Liver (tissue), 3 donors: Measurements from ENCODE around the gene HIVEP2.
A peak's percentile ranks its signal among the peaks of the same experiment; 100 is the strongest.

Experiments
- CTCF ChIP-seq: fragments of 150-350 bp; IDR thresholded peaks from 2 replicates; pipeline ENCODE4 v1.5.1; 2017; ENCODE audit warnings: improper control_type of control experiment, low read depth, low read length; ENCODE audit not compliant: missing input control
- HNF4A ChIP-seq, 2 donors: conservative IDR thresholded peaks; 2 replicates each; pipeline ENCODE4 v1.6.1; 2016; ENCODE audit warnings: antibody characterized with exemption in 2 of 2, mild to moderate bottlenecking in 2 of 2
- JUND ChIP-seq, 2 donors: IDR thresholded peaks; 2 replicates each; pipeline ENCODE4 v1.6.1; 2016; ENCODE audit warnings: antibody characterized with exemption in 2 of 2
- RAD21 ChIP-seq, 2 donors: IDR thresholded peaks; 2 replicates each; pipeline ENCODE4 v1.6.1; 2016; ENCODE audit warnings: antibody characterized with exemption in 2 of 2, mild to moderate bottlenecking in 2 of 2
- REST ChIP-seq: IDR thresholded peaks from 2 replicates; pipeline ENCODE4 v1.6.1; 2016; ENCODE audit warnings: antibody characterized with exemption, mild to moderate bottlenecking
- donor health status: healthy.
- donor health status: healthy.

GRCh38 chr6:142946181-142946923, 1.4 kb upstream of the HIVEP2 start:
- no peak for TF ChIP-seq CTCF
- no peak for TF ChIP-seq HNF4A (conservative IDR thresholded peaks at IDR 0.05)
- peak; percentile 51 for TF ChIP-seq REST
- peak in 1 of 2 donors; percentile 6 for TF ChIP-seq RAD21 (IDR thresholded peaks at IDR 0.05)
- peak in 1 of 2 donors; percentile 43 for TF ChIP-seq JUND (IDR thresholded peaks at IDR 0.05)
